ENCODE measurements around the gene VWF.
"Not testable (repeated sequence)": the region's sequence is repeated elsewhere in the genome, so short reads cannot be mapped to it uniquely, and the experiment has no call there.

Gene VWF

GRCh38 chr12:6032726-6033125, 91.7 kb downstream of the VWF start:
- DNase-seq (ENCODE audit: low read depth): no peak

GRCh38 chr12:6031001-6031400, 93.5 kb downstream of the VWF start:
- no peak for DNase-seq (ENCODE audit: low read depth)

GRCh38 chr12:6030081-6030480, 94.4 kb downstream of the VWF start:
- DNase-seq (ENCODE audit: low read depth): no peak

GRCh38 chr12:6029401-6029800, 95.1 kb downstream of the VWF start:
- DNase-seq (ENCODE audit: low read depth): no peak

- DNase-seq (ENCODE audit: low read depth): no peak
These were observed 97.5 kb downstream of the VWF start for GRCh38 chr12:6026998-6027397.

GRCh38 chr12:6025703-6026298, 98.7 kb downstream of the VWF start:
- DNase-seq (ENCODE audit: low read depth): not testable (repeated sequence)

- not testable (repeated sequence) for DNase-seq (ENCODE audit: low read depth)
These were observed 100.4 kb downstream of the VWF start for GRCh38 chr12:6024066-6024465.

- no peak for DNase-seq (ENCODE audit: low read depth)
These were observed 103.5 kb downstream of the VWF start for GRCh38 chr12:6020930-6021329.

- not testable (repeated sequence) for DNase-seq (ENCODE audit: low read depth)
These were observed 104.0 kb downstream of the VWF start for GRCh38 chr12:6020511-6020910.

GRCh38 chr12:6019256-6019655, 105.2 kb downstream of the VWF start:
- DNase-seq (ENCODE audit: low read depth): not testable (repeated sequence)

- DNase-seq (ENCODE audit: low read depth): no peak
These were observed 106.2 kb downstream of the VWF start for GRCh38 chr12:6018265-6018664.

- DNase-seq (ENCODE audit: low read depth): no peak
These were observed 107.7 kb downstream of the VWF start for GRCh38 chr12:6016756-6017155.

GRCh38 chr12:6016004-6016403, 108.5 kb downstream of the VWF start:
- DNase-seq (ENCODE audit: low read depth): not testable (repeated sequence)

GRCh38 chr12:6015271-6015670, 109.2 kb downstream of the VWF start:
- DNase-seq (ENCODE audit: low read depth): not testable (repeated sequence)

- not testable (repeated sequence) for DNase-seq (ENCODE audit: low read depth)
These were observed 113.7 kb downstream of the VWF start for GRCh38 chr12:6010631-6011350.

GRCh38 chr12:5997260-5997659, 127.2 kb downstream of the VWF start:
- no peak for DNase-seq (ENCODE audit: low read depth)

- DNase-seq (ENCODE audit: low read depth): no peak
These were observed 128.0 kb downstream of the VWF start for GRCh38 chr12:5996459-5996858.

GRCh38 chr12:5989621-5990020, 134.8 kb downstream of the VWF start:
- no peak for DNase-seq (ENCODE audit: low read depth)

- peak; percentile 30 for DNase-seq (ENCODE audit: low read depth)
These were observed 135.8 kb downstream of the VWF start for GRCh38 chr12:5988659-5989116.

GRCh38 chr12:5988088-5988487, 136.4 kb downstream of the VWF start:
- DNase-seq (ENCODE audit: low read depth): no peak

- no peak for DNase-seq (ENCODE audit: low read depth)
These were observed 136.9 kb downstream of the VWF start for GRCh38 chr12:5987573-5987972.

GRCh38 chr12:5985471-5985870, 139.0 kb downstream of the VWF start:
- no peak for DNase-seq (ENCODE audit: low read depth)

GRCh38 chr12:5984873-5985272, 139.6 kb downstream of the VWF start:
- DNase-seq (ENCODE audit: low read depth): no peak

- DNase-seq (ENCODE audit: low read depth): no peak
These were observed 142.4 kb downstream of the VWF start for GRCh38 chr12:5982106-5982505.
